HG02798 (cell line): ENCODE results near the gene UBE2Q1.
"Not testable (repeated sequence)": the region's sequence is repeated elsewhere in the genome, so short reads cannot be mapped to it uniquely, and the experiment has no call there.

Source experiments
- ATAC-seq: cut with Tn5 transposase; IDR thresholded peaks from one replicate; pipeline ENCODE4 v1.9.1; 2021; ENCODE audit warnings: mild to moderate bottlenecking; ENCODE audit not compliant: unreplicated experiment, poor library complexity

UBE2Q1 gene

DNA sequence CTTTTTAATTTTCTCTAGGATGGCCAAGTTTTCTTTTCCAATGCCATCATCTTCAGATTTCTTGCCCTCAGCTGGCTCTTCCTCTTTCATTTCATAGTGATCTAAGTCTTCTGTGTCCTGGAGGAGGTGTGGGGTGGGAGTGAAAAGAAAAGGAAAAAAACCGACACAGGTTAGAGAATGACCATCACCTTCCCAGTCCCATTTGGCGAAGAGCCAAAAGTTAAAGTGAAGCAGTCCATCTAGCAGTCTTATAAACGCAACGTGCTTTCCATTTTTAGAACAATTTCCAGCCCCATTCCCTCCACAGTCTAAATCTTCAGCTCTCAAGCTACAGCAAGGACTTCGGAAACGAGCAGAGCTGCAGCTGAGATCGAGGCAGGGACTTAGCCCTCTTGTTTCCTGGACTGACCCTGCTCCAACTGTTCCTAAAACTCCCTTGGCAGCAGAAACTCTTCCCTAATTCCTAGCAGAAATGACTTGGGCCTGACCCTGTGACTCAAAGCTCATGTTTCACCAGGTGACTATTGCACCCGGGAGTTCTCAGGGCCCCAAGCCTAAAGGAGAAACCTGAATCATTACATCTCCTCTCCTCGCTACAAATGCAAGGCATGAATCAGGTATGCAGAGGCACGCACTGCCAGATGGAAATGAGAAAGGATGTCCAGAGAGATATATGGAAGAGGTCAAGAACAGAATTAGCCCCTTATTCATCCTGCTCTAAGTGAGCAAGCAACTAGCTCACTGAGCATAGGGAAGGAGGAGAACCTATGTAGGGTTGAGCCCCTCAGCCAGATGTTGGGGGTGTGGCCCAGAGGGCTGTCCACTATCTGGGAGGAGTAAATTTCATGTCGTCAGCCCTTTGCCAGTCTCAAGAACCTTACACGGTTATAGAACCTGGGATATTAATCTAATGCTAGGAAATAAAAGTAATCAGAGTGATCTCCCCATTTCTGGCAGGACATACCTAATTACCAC, 5.1 kb downstream of the UBE2Q1 start:
- no peak for ATAC-seq

GRCh38 chr1:154552036-154552435, 6.4 kb downstream of the UBE2Q1 start:
- no peak for ATAC-seq

- ATAC-seq: no peak
Measured at GRCh38 chr1:154551474-154551873, 7.0 kb downstream of the UBE2Q1 start.

DNA sequence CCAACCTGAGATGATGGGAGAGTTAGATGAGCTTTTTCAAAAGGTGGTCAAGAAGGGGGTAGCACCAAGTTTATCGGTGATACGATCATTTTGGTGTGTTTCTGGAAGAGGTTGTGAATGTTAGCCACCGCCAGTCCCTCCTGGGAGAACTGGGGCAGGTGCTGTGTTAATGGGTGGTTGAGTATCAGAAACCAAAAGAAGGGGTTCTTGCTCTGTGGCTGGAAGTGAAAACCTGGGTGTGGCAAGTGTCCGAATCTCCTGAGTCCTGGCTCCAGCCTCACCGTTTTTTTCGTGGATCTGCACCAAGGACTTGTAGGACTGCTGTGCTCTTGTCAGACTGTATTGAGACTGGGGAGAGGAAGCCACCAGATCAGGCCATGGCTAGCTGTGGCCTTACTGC, 7.8 kb downstream of the UBE2Q1 start:
- ATAC-seq: no peak

- no peak for ATAC-seq
Measured at GRCh38 chr1:154550070-154550469, 8.4 kb downstream of the UBE2Q1 start.

DNA sequence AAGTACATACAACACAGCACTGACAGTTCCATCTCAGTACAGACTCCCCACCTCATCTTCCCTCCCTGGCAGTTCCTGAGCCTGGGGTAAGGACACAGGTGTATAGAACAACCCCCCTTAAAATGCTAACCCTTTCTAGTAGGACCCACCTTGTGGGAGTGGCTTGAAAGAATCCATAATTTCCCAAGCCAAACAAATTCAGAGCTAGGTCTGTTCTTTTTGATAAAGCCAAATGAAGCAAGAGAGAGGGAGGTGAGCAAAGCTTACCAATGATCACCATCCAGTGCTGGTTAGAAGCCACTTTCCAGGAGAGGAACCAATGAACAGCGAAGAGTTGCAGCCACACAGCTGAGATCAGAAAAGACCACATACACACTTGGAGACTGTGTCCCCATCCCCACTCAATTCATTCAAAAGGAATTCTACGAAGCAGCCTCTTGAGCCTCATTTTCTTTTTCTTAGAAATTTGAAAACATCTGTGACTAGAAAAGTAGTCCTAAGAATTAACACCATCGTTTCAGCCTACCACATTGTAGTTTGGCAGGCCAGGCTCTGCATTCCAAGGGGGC, 9.2 kb downstream of the UBE2Q1 start:
- no peak for ATAC-seq

DNA sequence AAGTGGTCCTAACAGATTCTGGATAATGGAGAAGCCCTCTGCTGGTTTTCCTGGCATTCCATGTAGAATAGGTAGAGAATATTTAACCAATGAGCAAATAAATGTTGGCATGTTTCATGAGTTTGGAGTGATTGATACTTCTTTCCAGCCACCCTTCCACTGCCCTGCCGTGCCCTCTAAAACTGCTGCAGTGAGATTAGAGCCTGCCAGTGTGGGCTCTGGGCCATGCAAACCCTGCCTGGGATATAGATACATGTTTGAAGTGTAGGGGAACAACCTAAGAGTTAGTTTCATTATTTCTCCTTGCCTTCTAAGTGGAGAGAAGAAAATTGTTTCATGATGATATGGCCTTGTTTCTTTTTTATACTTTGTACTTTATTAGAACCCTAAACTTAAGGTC, 10.4 kb downstream of the UBE2Q1 start:
- ATAC-seq: no peak

DNA sequence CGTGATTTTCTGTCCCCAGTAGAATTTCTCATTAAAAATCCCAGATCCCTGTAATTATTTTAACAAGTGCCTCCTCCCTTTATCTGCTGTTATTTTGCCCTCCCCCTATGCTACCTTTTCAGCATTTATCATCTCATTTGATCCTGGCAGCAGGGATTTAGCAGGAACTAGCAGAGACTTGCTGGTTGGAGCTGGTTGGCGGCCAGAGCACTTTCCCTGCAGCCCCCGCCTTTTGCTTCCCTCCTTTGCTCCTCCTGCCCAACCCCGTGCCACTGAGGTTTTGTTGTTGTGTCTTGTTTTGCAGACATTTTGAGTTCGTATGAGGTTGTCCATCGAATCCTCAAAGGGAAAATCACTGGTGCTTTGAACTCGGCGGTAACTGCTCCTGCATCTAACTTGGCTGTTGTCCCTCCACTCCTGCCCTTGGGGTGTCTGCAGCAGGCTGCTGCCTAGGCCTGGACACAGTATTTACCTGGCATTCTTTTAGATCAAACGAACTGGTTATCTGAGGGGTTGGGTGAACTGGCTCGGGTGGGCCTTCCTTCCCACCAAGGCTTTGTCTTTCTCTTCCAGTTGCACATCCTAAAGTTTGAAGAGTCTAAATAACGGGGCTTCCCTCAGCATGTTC, 11.2 kb downstream of the UBE2Q1 start:
- ATAC-seq: no peak

- ATAC-seq: no peak
Measured at GRCh38 chr1:154546264-154547063, 12.0 kb downstream of the UBE2Q1 start.

GRCh38 chr1:154541231-154541630, 17.2 kb downstream of the UBE2Q1 start:
- no peak for ATAC-seq

DNA sequence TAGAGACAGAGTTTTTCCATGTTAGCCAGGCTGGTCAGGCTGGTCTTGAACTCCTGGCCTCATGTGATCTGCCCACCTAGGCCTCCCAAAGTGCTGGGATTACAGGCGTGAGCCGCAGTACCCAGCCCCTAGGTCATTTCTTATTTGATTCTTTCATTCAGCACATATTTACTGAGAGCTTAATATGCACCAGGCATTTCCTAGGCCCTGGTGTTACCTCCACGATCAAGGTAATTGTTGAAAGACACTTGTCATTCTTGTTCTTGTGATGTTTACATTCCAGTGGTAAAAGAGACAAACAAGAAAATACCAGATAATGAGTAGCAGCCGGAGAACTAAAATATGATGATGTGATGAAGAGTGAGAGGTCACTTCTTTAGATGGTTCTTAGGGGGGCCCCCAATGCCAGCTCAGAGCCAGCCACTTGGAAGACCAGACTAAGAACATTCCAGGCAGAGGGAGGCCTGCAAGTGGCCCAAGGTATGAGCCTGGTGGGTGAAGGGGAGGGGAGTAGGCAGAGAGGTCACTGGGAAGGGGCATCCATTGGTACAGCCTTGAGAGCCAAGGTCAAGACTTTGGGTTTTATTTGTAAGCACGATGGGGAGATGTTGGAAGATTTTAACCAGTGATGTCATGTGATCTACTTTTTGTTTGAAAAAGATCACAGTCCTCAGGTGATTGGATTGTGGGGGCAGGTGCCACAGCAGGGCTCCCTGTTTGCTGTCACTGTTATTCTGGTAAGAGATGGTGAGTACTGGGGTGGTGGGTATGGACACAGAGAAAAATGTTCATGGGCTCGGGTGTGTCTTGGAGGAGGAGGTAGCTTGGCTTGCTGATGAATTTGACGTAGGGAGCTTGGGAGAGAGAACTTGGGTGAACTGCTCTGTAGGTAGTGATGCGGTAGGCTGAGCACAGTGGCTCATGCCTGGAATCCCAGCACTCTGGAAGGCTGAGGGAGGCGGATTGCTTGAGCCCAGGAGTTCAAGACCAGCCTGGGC, 18.7 kb downstream of the UBE2Q1 start:
- ATAC-seq: no peak

GRCh38 chr1:154536570-154536969, 21.9 kb downstream of the UBE2Q1 start:
- no peak for ATAC-seq

- no peak for ATAC-seq
Measured at GRCh38 chr1:154533952-154534844, 24.3 kb downstream of the UBE2Q1 start.

- ATAC-seq: not testable (repeated sequence)
Measured at GRCh38 chr1:154531950-154532349, 26.5 kb downstream of the UBE2Q1 start.

DNA sequence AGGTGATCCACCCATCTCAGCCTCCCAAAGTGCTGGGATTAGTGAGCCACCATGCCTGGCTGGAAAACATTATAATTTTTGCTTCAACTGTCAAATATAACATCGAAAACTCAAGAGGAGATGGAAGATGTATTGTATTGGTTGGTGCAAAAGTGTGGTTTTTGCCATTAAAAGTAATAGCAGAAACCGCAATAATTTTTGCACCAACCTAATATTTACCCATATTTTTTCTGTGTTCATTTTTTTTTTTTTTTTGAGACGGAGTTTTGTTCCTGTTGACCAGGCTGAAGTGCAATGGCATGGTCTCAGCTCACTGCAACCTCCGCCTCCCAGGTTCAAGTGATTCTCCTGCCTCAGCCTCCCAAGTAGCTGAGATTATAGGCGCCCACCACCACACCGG, 29.2 kb downstream of the UBE2Q1 start:
- no peak for ATAC-seq

GRCh38 chr1:154527192-154527591, 31.3 kb downstream of the UBE2Q1 start:
- no peak for ATAC-seq

DNA sequence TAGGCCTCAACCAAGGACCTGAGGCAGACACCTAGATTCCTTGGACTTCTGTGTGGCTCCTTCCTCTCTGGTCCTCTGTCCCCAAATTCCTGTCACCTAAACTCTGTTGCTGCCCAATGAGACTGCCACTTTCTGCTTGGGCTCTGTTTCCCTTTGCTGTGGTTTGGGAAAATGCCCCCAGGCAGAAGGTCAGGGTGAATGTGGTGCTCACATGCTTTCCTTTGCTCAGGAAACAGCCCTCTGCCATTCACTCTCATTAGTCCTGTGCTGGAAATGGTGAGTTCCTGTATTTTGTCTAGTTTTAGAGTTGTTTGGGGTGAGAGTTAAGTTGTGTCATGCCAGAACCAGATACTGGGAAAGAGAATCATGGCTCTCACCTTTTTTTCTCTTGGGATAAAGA, 33.6 kb downstream of the UBE2Q1 start:
- no peak for ATAC-seq

GRCh38 chr1:154521695-154522094, 36.8 kb downstream of the UBE2Q1 start:
- ATAC-seq: no peak
